OCI-LY3 (cell line): ENCODE results near the gene TOP1.
A peak's percentile ranks its signal among the peaks of the same experiment; 100 is the strongest.

Experiments
- H2AFZ ChIP-seq: fragments of 200-600, 300-600 bp; shearing (Covaris generic); 2 replicates; pipeline ENCODE4 v1.6.0; 2014; ENCODE audit warnings: antibody characterized with exemption, low read depth, low read length
- H3K27ac ChIP-seq: fragments of 200-600, 300-600 bp; sonication (generic); 2 replicates; pipeline ENCODE4 v1.5.1; 2014; ENCODE audit warnings: mild to moderate bottlenecking, low read length, moderate library complexity, mixed read lengths
- H3K27me3 ChIP-seq: fragments of 200-600, 300-600 bp; sonication (generic); 2 replicates; pipeline ENCODE4 v1.6.1; 2014; ENCODE audit warnings: low read depth, low read length, mixed read lengths
- H3K36me3 ChIP-seq: fragments of 200-600, 300-600 bp; sonication (generic); replicated peaks from 2 replicates; pipeline ENCODE3; 2014; ENCODE audit warnings: low read depth, low read length, mixed read lengths
- H3K4me1 ChIP-seq: fragments of 300-600, 200-600 bp; sonication (generic); 2 replicates; pipeline ENCODE4 v1.6.1; 2014; ENCODE audit warnings: low read length, mixed read lengths
- H3K4me2 ChIP-seq: fragments of 200-600, 300-600 bp; sonication (generic); 2 replicates; pipeline ENCODE4 v1.6.1; 2014; ENCODE audit warnings: low read length, mixed read lengths
- H3K4me3 ChIP-seq: fragments of 300-600, 200-600 bp; sonication (generic); 2 replicates; pipeline ENCODE4 v1.5.1; 2014; ENCODE audit warnings: antibody characterized with exemption, mild to moderate bottlenecking, low read length, moderate library complexity
- H3K79me2 ChIP-seq: fragments of 300-600, 200-600 bp; shearing (Covaris generic); 2 replicates; pipeline ENCODE4 v1.6.1; 2014; ENCODE audit warnings: mild to moderate bottlenecking, low read length, mixed read lengths
- H3K9ac ChIP-seq: fragments of 300-600, 200-600 bp; shearing (Covaris generic); 2 replicates; pipeline ENCODE4 v1.6.0; 2014; ENCODE audit warnings: mild to moderate bottlenecking, low read length, moderate library complexity
- H3K9me3 ChIP-seq: fragments of 200-600, 300-600 bp; shearing (Covaris generic); 2 replicates; pipeline ENCODE4 v1.6.1; 2014; ENCODE audit warnings: low read length, mixed read lengths; ENCODE audit not compliant: insufficient read depth
- H4K20me1 ChIP-seq: fragments of 200-600, 300-600 bp; sonication (generic); 2 replicates; pipeline ENCODE4 v1.6.1; 2016; ENCODE audit warnings: low read length, mixed read lengths; ENCODE audit not compliant: insufficient read depth
- CTCF ChIP-seq: fragments of 200-600, 300-600 bp; sonication (generic); IDR thresholded peaks from 2 replicates; pipeline ENCODE4 v1.5.1; 2014; ENCODE audit warnings: antibody characterized with exemption, low read length, low read depth
- EZH2phosphoT487 ChIP-seq: fragments of 200-600 bp; shearing (Covaris generic); IDR thresholded peaks from 2 replicates; pipeline ENCODE4 v1.6.1; 2018; ENCODE audit warnings: antibody characterized with exemption, mixed run types, low read depth

TOP1 gene

GRCh38 chr20:41041693-41042092 is 13.1 kb downstream of the TOP1 start:
- H3K9ac ChIP-seq, result no peak overlapping the region
- no peaks in the 10 kb centered on the region for H3K27me3 ChIP-seq
- no peaks in the 10 kb centered on the region for H3K9me3 ChIP-seq
- no peak overlapping the region for H3K27ac ChIP-seq
- TF ChIP-seq EZH2phosphoT487 (no peak), CTCF (no peak)
- peaks cover 100% of the 10 kb centered on the region for H3K79me2 ChIP-seq
- peaks cover 91% of the 10 kb centered on the region for H4K20me1 ChIP-seq
- no peak overlapping the region for H3K4me2 ChIP-seq
- H3K4me3 ChIP-seq, result no peak overlapping the region
- H2AFZ ChIP-seq, result no peak overlapping the region
- H3K36me3 ChIP-seq, result peaks cover 48% of the 10 kb centered on the region
- H3K4me1 ChIP-seq, result peaks cover 46% of the 10 kb centered on the region

GRCh38 chr20:41044409-41045062 is 15.9 kb downstream of the TOP1 start:
- Histone ChIP-seq H2AFZ (no peak overlapping the region), H3K27me3 (no peaks in the 10 kb centered on the region), H3K4me2 (no peak overlapping the region), H3K4me1 (peaks cover 50% of the 10 kb centered on the region), H3K9ac (no peak overlapping the region), H3K36me3 (peaks cover 31% of the 10 kb centered on the region), H3K4me3 (no peak overlapping the region), H3K9me3 (no peaks in the 10 kb centered on the region), H3K79me2 (peaks cover 100% of the 10 kb centered on the region), H4K20me1 (peaks cover 69% of the 10 kb centered on the region), H3K27ac (no peak overlapping the region)
- TF ChIP-seq CTCF, result no peak
- TF ChIP-seq EZH2phosphoT487, result no peak

- Histone ChIP-seq H3K4me2 (peak overlapping the region; percentile 90), H3K4me1 (peaks cover 62% of the 10 kb centered on the region), H3K9ac (peak overlapping the region; percentile 74), H3K79me2 (peaks cover 100% of the 10 kb centered on the region), H3K27me3 (no peaks in the 10 kb centered on the region), H3K4me3 (peak overlapping the region; percentile 71), H2AFZ (no peak overlapping the region), H3K36me3 (peaks cover 28% of the 10 kb centered on the region), H4K20me1 (peaks cover 60% of the 10 kb centered on the region), H3K9me3 (no peaks in the 10 kb centered on the region), H3K27ac (peak overlapping the region; percentile 90)
- no peak for TF ChIP-seq EZH2phosphoT487
These were observed 17.0 kb downstream of the TOP1 start for GRCh38 chr20:41045671-41046070.

- Histone ChIP-seq H3K4me2 (peak overlapping the region; percentile 90), H3K9me3 (no peaks in the 10 kb centered on the region), H3K4me1 (peaks cover 72% of the 10 kb centered on the region), H2AFZ (no peak overlapping the region), H3K4me3 (peak overlapping the region; percentile 71), H3K9ac (peak overlapping the region; percentile 74), H3K36me3 (peaks cover 26% of the 10 kb centered on the region), H3K27ac (peak overlapping the region; percentile 90), H4K20me1 (peaks cover 57% of the 10 kb centered on the region), H3K79me2 (peaks cover 100% of the 10 kb centered on the region), H3K27me3 (no peaks in the 10 kb centered on the region)
- TF ChIP-seq CTCF, result no peak
- TF ChIP-seq EZH2phosphoT487, result no peak
These were observed 18.1 kb downstream of the TOP1 start for GRCh38 chr20:41046716-41047115.
